Left renal cortex interstitium (tissue), 4 donors: ENCODE results near the gene OSBPL1A. TPM values are rescaled to one million over a fixed set of nuclear protein-coding genes. Genes with fewer than 3 reads are reported as not detected.
A peak's percentile ranks its signal among the peaks of the same experiment; 100 is the strongest.
"Not testable (repeated sequence)": the region's sequence is repeated elsewhere in the genome, so short reads cannot be mapped to it uniquely, and the experiment has no call there.

Experiments
- DNase-seq, 4 donors: peaks; one replicate each; pipeline ENCODE4 v3.0.0-alpha.2; 2013; ENCODE audit warnings: low read depth in 4 of 4, low spot score in 2 of 4, missing footprints in 1 of 4
- polyA plus RNA-seq, 4 donors: library from polyadenylated mRNA; unstranded; fragments of 120-200 nt; gene quantifications; one replicate each; pipeline ENCODE4 v1.2.1, GENCODE V29; 2013; ENCODE audit not compliant: insufficient read length in 4 of 4

The OSBPL1A gene
- polyA plus RNA-seq, 4 donors = 46.5 to 56.9 (median 49.7) TPM

DNA sequence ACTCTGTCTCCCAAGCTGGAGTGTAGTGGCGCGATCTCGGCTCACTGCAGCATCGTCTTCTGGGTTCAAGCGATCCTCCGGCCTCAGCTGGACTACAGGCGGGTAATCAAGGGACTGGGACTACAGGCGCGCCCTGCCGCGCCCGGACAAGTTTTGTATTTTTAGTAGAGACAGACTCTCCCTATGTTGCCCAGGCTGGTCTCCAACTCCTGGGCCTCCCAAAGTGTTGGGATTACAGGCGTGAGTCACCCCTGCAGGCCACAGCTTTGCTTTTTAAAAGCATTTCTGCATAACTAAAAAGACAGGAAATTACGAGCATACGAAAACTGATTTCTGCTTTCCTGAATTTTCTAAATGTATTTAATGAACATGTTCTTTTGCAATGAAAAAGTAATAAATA lies 916 bp upstream of the OSBPL1A start:
- no peak for DNase-seq

DNA sequence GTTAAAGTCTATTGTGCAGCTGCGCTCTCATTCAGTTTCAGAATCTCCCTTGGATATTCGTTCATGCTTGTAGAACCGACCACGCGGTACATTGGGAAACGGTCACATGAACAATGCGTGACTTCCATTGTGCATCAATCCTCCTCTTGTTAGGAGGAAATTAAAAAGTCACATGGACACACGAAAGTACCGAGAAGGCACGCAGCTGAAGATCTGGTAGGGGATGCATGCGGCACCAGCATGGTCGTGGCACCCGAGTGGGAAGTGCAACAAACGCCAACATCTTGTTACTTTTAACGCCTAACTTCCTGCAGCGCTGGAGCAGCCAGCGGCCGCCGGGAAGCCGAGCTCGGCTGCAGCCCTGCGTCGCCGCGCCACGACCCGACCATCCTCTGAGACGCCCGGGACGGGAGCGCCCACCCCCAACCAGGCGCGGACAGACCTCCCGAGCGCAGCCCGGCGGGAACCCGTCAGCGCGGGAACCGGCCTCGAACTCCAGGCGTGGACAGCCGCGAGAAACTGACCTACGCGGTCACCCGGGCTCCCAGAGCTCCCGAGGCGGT lies 412 bp downstream of the OSBPL1A start:
- peak; percentile 39 to 77 (median 56) for DNase-seq

DNA sequence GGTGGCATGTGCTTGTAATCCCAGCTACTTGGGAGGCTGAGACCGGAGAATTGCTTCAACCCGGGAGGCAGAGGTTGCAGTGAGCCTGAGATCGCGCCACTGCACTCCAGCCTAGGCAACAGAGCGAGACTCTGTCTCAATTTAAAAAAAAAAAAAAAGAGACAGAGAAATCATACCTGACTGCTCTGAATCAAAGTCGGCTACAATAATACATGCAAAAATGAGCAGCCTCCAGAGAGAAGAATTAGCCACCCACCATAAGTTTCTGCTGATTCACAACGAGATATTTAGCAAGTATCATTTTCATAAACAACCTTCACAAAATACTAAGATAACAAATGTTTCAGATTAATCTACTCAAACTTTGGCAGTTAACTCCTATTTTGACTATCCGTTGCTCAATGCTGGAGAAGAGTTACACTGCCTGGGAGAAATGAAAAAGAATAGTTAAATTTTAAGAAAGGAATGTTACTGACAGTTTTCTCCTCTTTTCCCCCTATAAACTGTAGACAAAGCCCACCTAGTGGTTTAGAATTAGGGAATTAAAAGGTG lies 1.5 kb downstream of the OSBPL1A start:
- no peak for DNase-seq

DNA sequence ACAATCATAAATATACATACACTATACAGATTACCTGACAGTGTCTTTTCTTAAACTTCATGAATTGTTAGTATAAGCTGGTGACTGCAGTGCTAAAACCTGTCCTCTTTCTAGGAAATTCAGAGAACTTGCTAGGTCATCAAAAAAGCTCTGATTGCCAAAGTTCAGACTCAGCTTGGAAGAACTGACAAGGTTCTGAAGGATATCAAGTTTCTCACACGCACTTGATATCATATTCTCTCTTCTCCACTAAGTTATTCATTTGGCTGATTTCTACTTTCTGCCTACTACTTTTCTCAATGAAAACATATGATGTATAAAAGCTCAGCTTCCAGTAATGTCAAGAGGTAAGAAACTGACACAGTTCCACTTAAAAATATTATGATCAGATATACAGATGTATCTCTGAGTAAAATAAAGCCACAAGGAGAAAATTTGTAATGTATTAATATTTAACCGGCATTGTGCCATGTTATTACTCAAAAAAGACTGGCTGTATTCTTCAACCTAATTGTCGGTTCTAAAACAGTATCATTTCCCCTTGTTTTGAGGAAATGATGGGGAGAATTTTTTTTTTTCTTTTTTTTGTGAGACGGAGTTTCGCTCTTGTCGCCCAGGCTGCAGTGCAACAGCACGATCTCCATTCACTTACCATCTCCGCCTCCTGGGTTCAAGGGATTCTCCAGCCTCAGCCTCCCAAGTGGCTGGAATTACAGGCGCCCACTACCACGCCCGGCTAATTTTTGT lies 2.4 kb downstream of the OSBPL1A start:
- DNase-seq = no peak

DNA sequence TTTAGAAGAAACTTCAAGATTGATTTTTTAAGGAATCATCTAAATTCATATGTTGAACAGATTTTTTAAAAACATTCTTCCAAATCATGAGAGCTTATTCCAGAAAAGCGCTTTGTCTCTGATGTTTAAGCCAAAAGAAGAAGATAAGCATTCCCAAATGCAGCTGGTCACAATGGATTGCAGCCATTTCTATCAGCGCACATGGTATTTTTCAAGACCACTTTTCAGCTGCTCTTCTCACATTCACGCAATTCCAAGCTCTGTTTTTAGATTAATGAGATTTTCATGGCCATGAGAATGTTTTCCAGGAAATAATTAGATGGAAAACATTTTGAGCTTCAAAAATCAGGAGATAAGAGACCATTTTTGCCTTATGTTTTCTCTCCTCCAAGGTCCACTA lies 8.7 kb downstream of the OSBPL1A start:
- DNase-seq = no peak

DNA sequence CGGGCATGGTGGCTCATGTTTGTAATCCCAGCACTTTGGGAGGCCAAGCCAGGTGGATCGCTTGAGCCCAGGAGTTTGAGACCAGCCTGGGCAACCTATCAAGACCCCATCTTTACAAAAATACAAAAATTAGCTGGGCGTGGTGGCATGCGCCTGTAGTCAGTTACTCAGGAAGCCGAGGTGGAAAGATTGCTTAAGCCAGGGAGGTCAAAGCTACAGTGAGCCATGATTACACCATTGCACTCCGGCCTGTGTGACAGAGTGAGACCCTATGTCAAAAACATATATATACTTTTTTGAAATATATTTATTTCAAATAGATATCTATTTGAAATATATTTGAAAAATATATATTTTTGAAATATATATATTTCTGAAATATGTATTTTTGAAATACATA lies 10.9 kb downstream of the OSBPL1A start:
- DNase-seq = no peak

DNA sequence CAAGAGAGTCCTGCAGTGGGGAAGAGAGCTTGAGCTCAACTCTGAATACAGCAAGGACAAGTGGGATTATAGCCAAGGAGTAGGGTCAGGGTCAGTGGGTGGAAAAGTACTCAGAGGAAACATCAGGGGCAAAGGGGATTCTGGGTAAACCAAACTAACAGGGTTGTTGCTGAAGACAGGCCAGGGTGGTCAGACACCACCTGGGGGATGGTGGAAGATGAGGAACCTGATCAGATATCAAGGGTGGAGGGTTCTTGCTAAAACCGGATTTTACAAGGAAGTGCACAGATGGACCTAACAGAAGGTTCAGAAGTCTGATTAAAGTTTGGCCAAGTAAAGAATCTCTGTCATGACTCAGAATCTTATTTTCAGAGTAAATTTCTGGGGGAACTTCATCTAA lies 16.5 kb downstream of the OSBPL1A start:
- no peak for DNase-seq

DNA sequence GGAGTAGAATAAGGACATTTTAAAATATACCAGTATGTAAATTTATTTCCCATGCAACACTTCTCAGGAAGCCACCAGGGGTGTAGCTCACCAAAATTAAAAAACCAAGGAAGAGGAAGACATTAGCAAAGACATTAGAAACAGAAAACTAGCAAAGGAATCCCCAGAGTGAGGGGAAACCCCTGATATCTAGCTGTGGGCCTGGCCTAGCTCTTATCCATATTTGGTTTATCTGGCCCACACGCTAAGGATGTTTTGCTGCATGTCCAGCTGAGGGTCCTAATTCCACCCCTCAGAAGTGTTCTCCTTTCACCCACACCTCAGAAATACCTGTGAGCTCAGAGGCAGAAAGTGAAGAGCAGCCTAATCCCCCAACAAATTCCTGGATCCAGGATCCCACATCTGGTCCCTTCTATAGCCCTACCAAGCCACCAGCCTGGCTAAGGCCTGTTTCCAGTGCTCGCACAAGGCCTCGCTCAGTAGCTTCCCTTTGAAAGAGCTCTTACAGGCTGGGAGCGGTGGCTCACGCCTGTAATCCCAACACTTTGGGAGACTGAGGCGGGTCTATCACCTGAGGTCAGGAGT lies 17.4 kb downstream of the OSBPL1A start:
- no peak for DNase-seq

DNA sequence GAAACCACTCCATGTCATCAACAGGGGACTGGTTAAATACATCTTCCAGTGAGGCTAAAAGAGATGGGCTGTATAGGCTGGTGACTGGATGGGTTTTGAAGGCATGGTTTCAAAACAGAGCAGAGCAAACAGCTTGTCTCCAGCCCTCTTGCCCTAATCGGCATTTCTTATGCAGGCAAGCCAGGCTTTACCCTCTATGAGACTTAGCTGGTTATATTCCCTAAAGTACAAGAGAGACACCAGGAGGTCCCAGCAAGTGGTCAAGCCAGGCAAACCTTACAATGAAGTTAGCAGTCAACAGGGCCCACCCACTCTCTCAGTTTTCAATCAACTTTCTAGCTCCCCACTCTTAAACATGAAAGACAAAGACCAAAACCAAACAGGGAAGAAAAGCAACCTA lies 19.0 kb downstream of the OSBPL1A start:
- no peak for DNase-seq

DNA sequence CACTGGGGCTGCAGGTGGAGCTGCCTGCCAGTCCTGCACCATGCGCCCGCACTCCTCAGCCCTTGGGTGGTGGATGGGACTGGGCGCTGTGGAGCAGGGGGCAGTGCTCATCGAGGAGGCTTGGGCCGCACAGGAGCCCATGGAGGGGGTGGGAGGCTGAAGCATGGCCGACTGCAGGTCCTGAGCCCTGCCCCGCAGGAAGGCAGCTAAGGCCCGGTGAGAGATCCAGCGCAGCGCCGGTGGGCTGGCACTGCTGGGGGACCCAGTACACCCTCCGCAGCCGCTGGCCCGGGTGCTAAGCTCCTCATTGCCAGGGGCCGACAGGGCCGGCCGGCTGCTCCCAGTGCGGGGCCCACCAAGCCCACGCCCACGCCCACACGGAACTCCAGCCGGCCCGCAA lies 21.1 kb downstream of the OSBPL1A start:
- DNase-seq = not testable (repeated sequence)

DNA sequence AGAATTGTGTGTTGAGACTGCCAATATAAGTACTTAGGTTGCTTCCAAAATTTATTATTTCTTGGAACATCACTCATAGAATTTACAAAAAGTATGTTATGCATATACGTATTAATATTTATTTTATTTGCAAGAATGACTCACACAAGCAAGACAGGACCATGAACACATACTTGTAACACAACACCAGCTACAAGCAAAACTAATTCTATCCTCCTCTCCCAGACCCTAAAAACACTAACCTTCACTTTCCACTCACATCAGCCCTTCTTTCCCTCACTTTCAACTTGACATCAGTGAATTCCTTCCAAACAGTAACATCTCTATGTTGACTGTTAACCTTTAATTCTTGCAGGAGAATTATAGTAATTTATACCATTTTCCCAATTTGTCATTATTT lies 24.3 kb downstream of the OSBPL1A start:
- DNase-seq = no peak

DNA sequence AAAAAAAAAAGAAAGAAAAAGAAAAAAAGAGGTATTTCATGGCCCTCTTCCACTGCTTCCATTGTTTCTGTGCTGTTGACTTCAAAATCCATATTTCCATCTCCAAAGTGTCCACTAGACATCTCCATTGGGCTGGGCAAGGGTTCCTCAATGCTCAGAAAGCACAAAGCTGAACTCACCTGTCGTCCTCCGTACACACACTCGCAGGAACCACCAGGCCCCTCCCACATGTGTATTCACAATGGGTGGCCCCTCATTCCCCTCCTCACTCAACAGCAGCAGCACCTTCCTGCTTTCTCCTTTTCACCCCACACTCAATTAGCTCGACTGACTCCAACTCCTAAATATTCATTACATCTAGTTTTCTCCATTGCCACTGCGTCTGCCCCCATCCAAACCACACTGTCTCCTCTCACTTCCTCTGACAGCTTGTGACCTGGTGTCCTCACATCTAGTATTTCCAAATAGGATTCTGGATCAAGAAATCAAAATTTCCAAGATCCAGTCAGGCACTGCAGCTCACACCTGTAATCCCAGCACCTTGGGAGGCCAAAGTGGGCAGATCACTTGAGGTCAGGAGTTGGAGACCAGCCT lies 25.2 kb downstream of the OSBPL1A start:
- DNase-seq = no peak

DNA sequence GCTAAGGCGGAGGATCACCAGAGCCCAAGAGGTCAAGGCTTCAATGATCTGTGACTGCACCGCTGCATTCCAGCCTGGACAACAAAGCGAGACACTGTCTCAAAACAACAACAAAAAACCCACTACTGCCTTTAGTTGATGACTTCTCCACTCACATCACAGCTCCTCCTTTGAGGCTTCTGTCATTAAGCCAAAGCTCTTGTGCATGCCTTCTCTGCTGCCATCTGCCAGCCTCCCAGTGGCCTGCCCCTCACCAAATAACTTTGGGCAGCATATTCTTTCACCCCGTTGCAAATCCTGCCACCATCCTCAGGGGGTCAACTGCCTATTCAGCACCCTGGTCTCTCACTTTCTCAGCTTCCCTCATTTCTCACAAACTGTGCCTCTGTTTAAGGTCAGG lies 27.5 kb downstream of the OSBPL1A start:
- no peak for DNase-seq

DNA sequence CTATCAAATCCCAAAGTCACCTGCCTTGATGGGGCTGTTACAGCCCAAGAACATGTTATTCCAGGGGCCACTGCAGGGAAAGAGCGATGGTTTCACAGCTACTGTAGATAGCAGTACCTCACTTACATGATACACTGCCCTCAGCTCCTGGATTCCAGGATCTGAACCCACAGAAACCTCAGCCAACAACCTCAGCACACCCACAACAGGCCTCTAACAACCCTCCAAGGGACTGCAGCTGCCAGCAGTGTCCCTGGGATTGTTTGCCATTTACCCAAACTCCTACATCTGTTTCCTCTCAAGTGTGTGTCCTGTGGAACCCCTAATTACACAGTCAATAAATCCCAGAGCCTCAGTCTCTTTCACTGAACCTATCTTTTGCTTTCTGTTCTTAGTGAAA lies 28.2 kb downstream of the OSBPL1A start:
- no peak for DNase-seq

DNA sequence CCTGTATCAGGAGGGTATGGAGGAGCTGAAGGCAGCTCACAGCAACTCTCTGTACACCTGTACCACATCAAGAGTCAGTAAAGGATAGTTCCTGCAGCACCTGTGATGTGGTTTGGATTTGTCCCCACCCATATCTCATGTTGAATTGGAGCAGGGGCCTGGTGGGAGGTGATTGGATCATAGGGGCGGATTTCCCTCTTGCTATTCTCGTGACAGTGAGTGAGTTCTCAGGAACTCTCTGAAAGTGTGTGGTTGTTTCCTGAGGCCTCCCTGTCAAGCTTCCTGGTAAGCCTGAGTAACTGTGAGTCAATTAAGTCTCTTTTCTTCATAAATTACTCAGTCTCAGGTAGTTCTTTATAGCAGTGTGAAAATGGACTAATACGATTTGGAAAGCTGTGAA lies 28.9 kb downstream of the OSBPL1A start:
- no peak for DNase-seq

DNA sequence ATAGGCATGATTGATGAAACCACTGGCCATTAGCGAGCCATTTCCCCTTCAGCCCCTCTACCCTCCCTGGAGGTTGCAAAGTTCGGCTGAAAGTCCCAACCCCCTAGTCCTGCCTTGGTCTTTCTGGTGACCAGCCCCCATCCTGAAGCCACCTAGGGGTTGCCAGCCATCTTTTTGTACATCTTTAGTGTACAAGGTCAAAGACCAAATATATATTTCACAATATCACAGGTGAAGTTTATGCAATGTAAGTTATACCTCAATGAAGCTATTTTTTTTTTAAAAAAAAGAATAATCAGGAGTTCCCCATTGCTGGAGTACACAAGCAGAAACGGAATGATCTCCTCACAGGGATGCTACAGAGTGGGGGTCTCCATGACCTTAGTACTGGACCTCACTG lies 31.3 kb downstream of the OSBPL1A start:
- no peak for DNase-seq

DNA sequence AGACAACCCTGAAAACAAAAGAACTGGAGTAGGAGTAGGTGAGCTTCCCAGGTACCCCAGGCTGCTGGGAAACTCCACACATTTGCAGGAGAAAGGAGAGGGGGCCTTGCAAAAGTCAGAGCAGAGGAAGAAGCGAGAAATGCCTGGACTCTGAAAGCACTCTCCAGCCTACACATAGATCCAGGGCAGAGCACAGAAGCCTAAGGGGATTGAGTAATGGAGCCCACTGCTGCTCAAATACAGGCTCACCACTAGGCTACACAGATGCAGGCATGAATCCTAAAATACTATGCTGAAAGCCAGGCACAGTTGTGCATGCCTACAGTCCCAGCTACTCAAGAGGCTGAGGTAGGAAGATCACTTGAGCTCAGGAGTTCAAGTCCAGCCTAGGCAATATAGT lies 33.4 kb downstream of the OSBPL1A start:
- DNase-seq = no peak

DNA sequence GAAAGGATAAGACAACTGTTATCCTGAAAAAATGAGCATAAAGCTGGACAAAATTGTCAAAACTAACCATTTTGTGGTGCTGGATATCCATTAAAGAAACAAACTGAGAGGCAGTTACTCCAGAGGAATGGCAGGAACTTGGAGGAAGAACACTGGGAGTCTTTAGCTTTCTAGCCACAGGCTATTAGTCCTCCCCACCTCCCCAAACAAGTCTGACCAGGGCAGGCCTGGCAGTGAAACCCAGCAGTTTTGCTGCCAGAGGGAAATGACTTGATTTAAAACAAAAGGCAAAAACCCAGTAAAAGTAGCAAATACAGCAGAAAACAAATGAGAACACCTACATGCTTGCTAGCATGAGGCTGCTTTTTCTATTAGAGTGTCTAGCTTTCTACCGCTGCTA lies 34.9 kb downstream of the OSBPL1A start:
- no peak for DNase-seq

DNA sequence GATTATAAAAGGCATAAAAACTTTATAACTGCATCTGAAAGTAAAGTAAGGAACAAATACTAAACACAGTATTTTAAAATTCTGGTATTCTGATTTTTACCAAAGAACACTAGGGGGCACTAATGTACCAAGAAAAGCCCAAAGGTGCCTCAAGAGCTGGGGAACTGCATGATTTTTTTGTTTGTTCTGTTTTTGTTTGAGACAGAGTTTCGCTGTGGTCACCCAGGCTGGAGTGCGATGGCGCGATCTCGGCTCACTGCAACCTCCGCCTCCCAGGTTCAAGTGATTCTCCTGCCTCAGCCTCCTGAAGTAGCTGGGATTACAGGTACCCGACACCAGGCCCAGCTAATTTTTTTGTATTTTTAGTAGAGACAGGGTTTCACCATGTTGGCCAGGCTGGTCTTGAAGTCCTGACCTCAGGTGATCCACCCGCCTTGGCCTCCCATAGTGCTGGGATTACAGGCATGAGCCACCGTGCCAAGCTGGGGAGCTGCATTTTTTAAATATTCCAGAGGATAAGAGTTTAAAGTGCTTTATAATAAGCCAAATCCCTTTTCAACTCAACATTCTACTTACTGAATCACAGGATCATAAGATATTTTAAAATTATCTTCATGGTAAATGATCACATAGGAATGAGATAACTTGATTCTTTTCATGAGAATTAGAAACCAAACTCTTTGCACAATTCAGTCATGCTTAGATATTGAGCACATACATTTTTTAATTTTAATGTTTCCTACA lies 37.7 kb downstream of the OSBPL1A start:
- peak; percentile 3 to 54 (median 24) for DNase-seq

DNA sequence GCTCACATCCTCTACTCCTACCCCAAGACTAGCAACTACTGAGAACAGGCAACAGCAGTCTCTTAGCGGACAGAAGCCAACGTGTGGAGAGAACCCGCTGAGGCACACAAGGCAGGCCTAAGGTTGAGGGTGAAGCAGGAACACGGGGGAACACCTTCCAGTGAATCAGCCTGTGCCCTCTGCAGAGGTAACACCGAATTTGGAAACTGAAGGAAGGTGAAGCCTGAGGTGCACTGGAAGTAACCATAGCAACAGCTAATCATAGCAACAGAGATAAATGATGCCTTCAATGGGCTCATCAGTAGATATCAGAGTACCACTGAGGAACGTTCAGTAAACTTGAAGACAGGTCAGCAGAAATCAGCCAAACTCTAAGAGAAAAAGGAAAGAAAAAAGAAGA lies 43.3 kb downstream of the OSBPL1A start:
- no peak for DNase-seq

DNA sequence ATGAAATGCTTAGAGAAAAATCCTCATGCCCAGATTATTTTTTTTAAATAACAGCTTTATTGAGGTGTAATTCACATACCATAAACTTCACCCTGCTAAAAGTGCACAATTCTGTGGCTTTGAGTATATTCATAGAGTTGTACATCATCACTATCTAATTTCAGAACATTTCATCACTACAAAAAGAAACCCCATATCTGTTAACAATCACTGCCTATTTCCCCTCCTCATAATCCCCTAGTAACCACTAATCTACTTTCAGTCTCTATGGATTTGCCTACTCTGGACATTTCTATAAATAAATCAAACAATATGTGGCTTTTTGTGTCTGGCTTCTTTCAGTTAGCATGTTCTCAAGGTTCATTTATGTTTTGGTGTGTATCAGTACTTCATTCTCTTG lies 51.4 kb downstream of the OSBPL1A start:
- no peak for DNase-seq
